HCT116 (cell line): ENCODE results near the gene TENT5A. TPM values are rescaled to one million over a fixed set of nuclear protein-coding genes. Genes with fewer than 3 reads are reported as not detected.

Experiments
- ATAC-seq: fragments of 200-7000 bp; cut with Tn5 transposase; 2 replicates; pipeline ENCODE4 v1.9.1; 2020; ENCODE audit warnings: mild to moderate bottlenecking, moderate library complexity
- BruUV-seq: library from RNA; stranded (reverse); fragments of 400-500 nt; replicated peaks from 2 replicates; lab custom pipeline; 2021; lab: Mats Ljungman, UMichigan
- CTCF ChIA-PET: fragments of 300-600 bp; sonication (Branson Sonifier 250); formaldehyde crosslinking; loops from one replicate; lab custom pipeline; 2021; ENCODE audit warnings: antibody characterized with exemption; lab: Charles Lee
- POLR2A ChIA-PET: fragments of 300-600, 350-600 bp; sonication (Branson Sonifier 250); formaldehyde crosslinking; loops from one replicate; lab custom pipeline; 2021; ENCODE audit warnings: antibody characterized with exemption; lab: Charles Lee
- RAD21 ChIA-PET, 2 experiments: fragments of 300-600 bp; sonication (Branson Sonifier 250); formaldehyde crosslinking; loops; one replicate each; lab custom pipeline; 2023; ENCODE audit warnings: low total read pairs in 2 of 2; ENCODE audit not compliant: uncharacterized antibody in 2 of 2, unreplicated experiment in 2 of 2, low non-redundant PET in 1 of 2; lab: Charles Lee
- DNase-seq: peaks from one replicate; pipeline ENCODE4 v3.0.0-alpha.2; 2010; ENCODE audit warnings: low read depth, low spot score
- H2AFZ ChIP-seq: fragments of 200-600 bp; shearing (Covaris generic), sonication (generic); 2 replicates; pipeline ENCODE4 v1.6.1; 2017; ENCODE audit warnings: low read depth, mixed run types, mixed read lengths, antibody characterized with exemption, low read length; ENCODE audit not compliant: poor library complexity, severe bottlenecking
- H3K27ac ChIP-seq: 2 replicates; pipeline ENCODE4 v1.5.1; 2012; ENCODE audit warnings: low read depth, low read length
- H3K27me3 ChIP-seq: fragments of 200-600 bp; sonication (generic); 2 replicates; pipeline ENCODE4 v1.6.1; 2016; ENCODE audit warnings: mixed run types, low read length, mixed read lengths; ENCODE audit not compliant: insufficient read depth
- H3K36me3 ChIP-seq, 2 experiments: fragments of 200-500 bp in 1 of 2; fragments of 200-600 bp in 1 of 2; sonication (Bioruptor generic) in 1 of 2; sonication (generic) in 1 of 2; 2 replicates each; pipeline versions ENCODE4 v1.5.1 to v1.6.1; 2014 to 2016; ENCODE audit warnings: low read length in 2 of 2, inconsistent platforms in 1 of 2, mixed read lengths in 1 of 2, mixed run types in 1 of 2; ENCODE audit not compliant: insufficient read depth in 2 of 2, control insufficient read depth in 1 of 2
- H3K4me1 ChIP-seq, 2 experiments: fragments of 200-600 bp in 1 of 2; sonication (generic) in 1 of 2; 2 replicates each; pipeline versions ENCODE4 v1.5.1 to v1.6.1; 2012 to 2017; ENCODE audit warnings: low read length in 2 of 2, inconsistent platforms in 1 of 2, mild to moderate bottlenecking in 1 of 2, mixed read lengths in 1 of 2, mixed run types in 1 of 2, moderate library complexity in 1 of 2; ENCODE audit not compliant: insufficient read depth in 2 of 2, control insufficient read depth in 1 of 2
- H3K4me2 ChIP-seq: fragments of 200-600 bp; sonication (generic); 2 replicates; pipeline ENCODE4 v1.6.1; 2017; ENCODE audit warnings: mixed run types, low read length, mixed read lengths
- H3K4me3 ChIP-seq, 2 experiments: fragments of 200-600 bp in 1 of 2; sonication (generic) in 1 of 2; replicated peaks in 1 of 2; 2 replicates each; pipeline ENCODE4 v1.5.1; 2011 to 2016; ENCODE audit warnings: low read length in 2 of 2, control low read depth in 1 of 2, low read depth in 1 of 2, mild to moderate bottlenecking in 1 of 2, mixed read lengths in 1 of 2, mixed run types in 1 of 2
- H3K79me2 ChIP-seq: fragments of 200-600 bp; sonication (generic); 2 replicates; pipeline ENCODE4 v1.6.1; 2017; ENCODE audit warnings: mild to moderate bottlenecking, mixed run types, low read length, moderate library complexity, mixed read lengths; ENCODE audit not compliant: insufficient read depth
- H3K9ac ChIP-seq: fragments of 200-600 bp; sonication (generic); 2 replicates; pipeline ENCODE4 v1.6.1; 2016; ENCODE audit warnings: low read length, mixed read lengths
- H3K9me2 ChIP-seq: fragments of 200-600 bp; sonication (generic), shearing (Covaris generic); 2 replicates; pipeline ENCODE4 v1.6.1; 2017; ENCODE audit warnings: mixed run types, mild to moderate bottlenecking, moderate library complexity; ENCODE audit not compliant: insufficient read depth
- H3K9me3 ChIP-seq, 2 experiments: fragments of 200-500 bp in 1 of 2; fragments of 200-600 bp in 1 of 2; sonication (Bioruptor generic) in 1 of 2; sonication (generic) in 1 of 2; 2 replicates each; pipeline ENCODE4 v1.6.1; 2014 to 2017; ENCODE audit warnings: low read length in 2 of 2, mixed read lengths in 2 of 2, inconsistent platforms in 1 of 2, low read depth in 1 of 2, mild to moderate bottlenecking in 1 of 2, mixed run types in 1 of 2, moderate library complexity in 1 of 2; ENCODE audit not compliant: control insufficient read depth in 1 of 2, insufficient read depth in 1 of 2
- H4K20me1 ChIP-seq: fragments of 200-600 bp; sonication (generic), shearing (Covaris generic); 2 replicates; pipeline ENCODE4 v1.6.1; 2017; ENCODE audit warnings: mixed run types, mild to moderate bottlenecking, moderate library complexity; ENCODE audit not compliant: insufficient read depth
- CBX3 ChIP-seq: IDR thresholded peaks from 2 replicates; pipeline ENCODE4 v1.6.1; 2012; ENCODE audit warnings: low read depth
- ELF1 ChIP-seq: IDR thresholded peaks from 2 replicates; pipeline ENCODE4 v1.6.1; 2012; ENCODE audit warnings: low read depth, borderline replicate concordance
- FOSL1 ChIP-seq: IDR thresholded peaks from 2 replicates; pipeline ENCODE4 v1.6.1; 2012; ENCODE audit warnings: low read depth
- RAD21 ChIP-seq: IDR thresholded peaks from 2 replicates; pipeline ENCODE4 v1.6.1; 2012; ENCODE audit warnings: low read depth, mild to moderate bottlenecking
- SP1 ChIP-seq: IDR thresholded peaks from 2 replicates; pipeline ENCODE4 v1.6.1; 2012; ENCODE audit warnings: low read depth
- SRF ChIP-seq: IDR thresholded peaks from 2 replicates; pipeline ENCODE4 v1.6.1; 2012; ENCODE audit warnings: low read depth
- TCF7L2 ChIP-seq: IDR thresholded peaks from 2 replicates; pipeline ENCODE4 v1.7.0; 2011; ENCODE audit warnings: borderline replicate concordance, inconsistent platforms; ENCODE audit not compliant: insufficient read depth, insufficient read length; ENCODE audit errors: extremely low read depth
- YY1 ChIP-seq: IDR thresholded peaks from 2 replicates; pipeline ENCODE4 v1.6.1; 2011; ENCODE audit warnings: low read length, low read depth, moderate library complexity, mild to moderate bottlenecking; ENCODE audit not compliant: insufficient replicate concordance; ENCODE audit errors: extremely low read depth
- ZFX ChIP-seq: fragments of 450-650 bp; IDR thresholded peaks from 2 replicates; pipeline ENCODE4 v1.6.1; 2017
- ZNF274 ChIP-seq: fragments of 200-500 bp; sonication (Bioruptor generic); IDR thresholded peaks from 2 replicates; pipeline ENCODE4 v1.6.1; 2014; ENCODE audit warnings: mild to moderate bottlenecking, low read depth, low read length, inconsistent platforms
- intact Hi-C: fragments of 100-400 bp; cut with micrococcal nuclease; formaldehyde crosslinking; loops from 2 replicates; pipeline ENCODE4 v1.10.0; 2022
- total RNA-seq: library from RNA; stranded (reverse); gene quantifications from one replicate; pipeline ENCODE4 v1.2.1, GENCODE V29; 2021; ENCODE audit not compliant: unreplicated experiment
- TF ChIP-seq, protein P1 (sequence below), 3 experiments: fragments of 200-600 bp in 1 of 3; sonication (generic) in 1 of 3; IDR thresholded peaks in 2 of 3; conservative IDR thresholded peaks in 1 of 3; 2 replicates each; pipeline ENCODE4 v1.5.1; 2012 to 2017; ENCODE audit warnings: low read depth in 2 of 3, low read length in 2 of 3, antibody characterized with exemption in 1 of 3, borderline replicate concordance in 1 of 3, control low read depth in 1 of 3, mild to moderate bottlenecking in 1 of 3, mixed read lengths in 1 of 3, mixed run types in 1 of 3, moderate library complexity in 1 of 3; ENCODE audit not compliant: insufficient read depth in 1 of 3

Gene TENT5A
- total RNA-seq, 1 experiment from 2014 or later = 11.2 TPM

DNA sequence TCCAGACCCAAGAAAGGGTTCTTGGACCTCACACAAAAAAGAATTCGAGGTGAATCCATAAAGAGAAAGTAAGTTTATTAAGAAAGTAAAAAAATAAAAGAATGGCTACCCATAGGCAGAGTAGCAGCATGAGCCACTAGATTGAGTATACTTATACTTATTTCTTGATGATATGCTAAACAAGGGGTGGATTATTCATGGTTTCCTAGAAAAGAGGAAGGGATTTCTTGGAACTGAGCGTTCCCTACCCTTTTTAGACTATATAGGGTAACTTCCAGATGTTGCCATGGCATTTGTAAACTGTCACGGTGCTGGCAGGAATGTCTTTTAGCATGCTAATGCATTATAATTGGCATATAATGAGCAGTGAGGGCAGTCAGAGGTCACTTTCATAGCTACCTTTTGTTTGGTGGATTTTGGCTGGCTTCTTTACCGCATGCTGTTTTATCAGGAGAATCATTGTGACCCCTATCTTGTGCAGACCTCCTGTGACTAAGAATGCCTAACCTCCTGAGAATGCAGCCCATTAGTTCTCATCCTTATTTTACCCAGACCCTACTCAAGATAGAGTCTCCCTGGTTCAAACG lies 44.3 kb downstream of the TENT5A start:
- intact Hi-C loops = no loop called here
- no peak overlapping the region for H2AFZ ChIP-seq
- H3K9me2 ChIP-seq = no peaks in the 10 kb centered on the region
- H3K4me2 ChIP-seq = no peak overlapping the region
- H3K9me3 ChIP-seq = no peaks in the 10 kb centered on the region
- no peak for ATAC-seq
- no peaks in the 10 kb centered on the region for H3K27me3 ChIP-seq
- no peak for DNase-seq
- ChIA-PET CTCF (no interaction called here), RAD21 (no interaction called here), POLR2A (no interaction called here)
- H3K36me3 ChIP-seq = no peaks in the 10 kb centered on the region
- H4K20me1 ChIP-seq = no peaks in the 10 kb centered on the region
- no peak overlapping the region for H3K27ac ChIP-seq
- no peak overlapping the region for H3K4me3 ChIP-seq
- no peak overlapping the region for H3K9ac ChIP-seq
- no peak for TF ChIP-seq ELF1
- no peak for TF ChIP-seq SP1
- no peaks in the 10 kb centered on the region for H3K79me2 ChIP-seq
- no TSS peak for BruUV-seq
- H3K4me1 ChIP-seq = no peaks in the 10 kb centered on the region

DNA sequence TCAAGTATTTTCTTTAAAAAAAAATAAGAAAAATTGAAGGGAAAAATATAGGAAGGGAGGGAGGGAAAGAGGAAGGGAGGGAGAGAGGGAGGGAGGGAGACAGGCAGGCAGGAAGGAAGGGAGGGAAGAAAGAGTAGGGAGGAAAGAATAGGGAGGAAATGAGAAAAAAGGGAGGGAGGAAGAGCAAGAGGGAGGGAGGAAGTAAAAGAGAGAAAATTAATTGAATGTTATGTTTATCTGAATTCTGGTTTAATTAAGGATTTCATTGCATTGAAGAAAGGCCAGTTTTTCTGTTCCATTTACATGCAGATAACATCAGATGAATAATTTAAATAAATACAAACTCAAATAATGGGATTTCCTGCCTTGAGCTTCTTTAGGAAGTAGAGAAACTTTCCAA lies 47.8 kb downstream of the TENT5A start:
- no peaks in the 10 kb centered on the region for H3K36me3 ChIP-seq
- no peaks in the 10 kb centered on the region for H3K9me2 ChIP-seq
- H2AFZ ChIP-seq = no peak overlapping the region
- no peaks in the 10 kb centered on the region for H3K4me1 ChIP-seq
- no peak for ATAC-seq
- BruUV-seq = no TSS peak
- no peaks in the 10 kb centered on the region for H3K27me3 ChIP-seq
- H4K20me1 ChIP-seq = no peaks in the 10 kb centered on the region
- H3K9ac ChIP-seq = no peak overlapping the region
- ChIA-PET POLR2A (no interaction called here), RAD21 (no interaction called here), CTCF (no interaction called here)
- TF ChIP-seq YY1 (no peak), RAD21 (no peak), ZNF274 (no peak), FOSL1 (no peak), SRF (no peak), ELF1 (no peak), ZFX (no peak), TCF7L2 (no peak), CBX3 (no peak)
- TF ChIP-seq, protein P1, sequence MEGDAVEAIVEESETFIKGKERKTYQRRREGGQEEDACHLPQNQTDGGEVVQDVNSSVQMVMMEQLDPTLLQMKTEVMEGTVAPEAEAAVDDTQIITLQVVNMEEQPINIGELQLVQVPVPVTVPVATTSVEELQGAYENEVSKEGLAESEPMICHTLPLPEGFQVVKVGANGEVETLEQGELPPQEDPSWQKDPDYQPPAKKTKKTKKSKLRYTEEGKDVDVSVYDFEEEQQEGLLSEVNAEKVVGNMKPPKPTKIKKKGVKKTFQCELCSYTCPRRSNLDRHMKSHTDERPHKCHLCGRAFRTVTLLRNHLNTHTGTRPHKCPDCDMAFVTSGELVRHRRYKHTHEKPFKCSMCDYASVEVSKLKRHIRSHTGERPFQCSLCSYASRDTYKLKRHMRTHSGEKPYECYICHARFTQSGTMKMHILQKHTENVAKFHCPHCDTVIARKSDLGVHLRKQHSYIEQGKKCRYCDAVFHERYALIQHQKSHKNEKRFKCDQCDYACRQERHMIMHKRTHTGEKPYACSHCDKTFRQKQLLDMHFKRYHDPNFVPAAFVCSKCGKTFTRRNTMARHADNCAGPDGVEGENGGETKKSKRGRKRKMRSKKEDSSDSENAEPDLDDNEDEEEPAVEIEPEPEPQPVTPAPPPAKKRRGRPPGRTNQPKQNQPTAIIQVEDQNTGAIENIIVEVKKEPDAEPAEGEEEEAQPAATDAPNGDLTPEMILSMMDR (IDR thresholded peaks at IDR 0.05 in 2 of 3, conservative IDR thresholded peaks at IDR 0.05 in 1 of 3; ENCODE audit: borderline replicate concordance in 1 of 3, insufficient read depth in 1 of 3, low read depth in 2 of 3, low read length in 2 of 3) = no peak
- no peak overlapping the region for H3K4me2 ChIP-seq
- intact Hi-C loops = no loop called here
- H3K79me2 ChIP-seq = no peaks in the 10 kb centered on the region
- H3K27ac ChIP-seq = no peak overlapping the region
- no peak for DNase-seq
- H3K4me3 ChIP-seq = no peak overlapping the region
- no peaks in the 10 kb centered on the region for H3K9me3 ChIP-seq
